ENCODE measurements around the gene DLX4.
A peak's percentile ranks its signal among the peaks of the same experiment; 100 is the strongest.

Gene DLX4, protein sequence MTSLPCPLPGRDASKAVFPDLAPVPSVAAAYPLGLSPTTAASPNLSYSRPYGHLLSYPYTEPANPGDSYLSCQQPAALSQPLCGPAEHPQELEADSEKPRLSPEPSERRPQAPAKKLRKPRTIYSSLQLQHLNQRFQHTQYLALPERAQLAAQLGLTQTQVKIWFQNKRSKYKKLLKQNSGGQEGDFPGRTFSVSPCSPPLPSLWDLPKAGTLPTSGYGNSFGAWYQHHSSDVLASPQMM

DNA sequence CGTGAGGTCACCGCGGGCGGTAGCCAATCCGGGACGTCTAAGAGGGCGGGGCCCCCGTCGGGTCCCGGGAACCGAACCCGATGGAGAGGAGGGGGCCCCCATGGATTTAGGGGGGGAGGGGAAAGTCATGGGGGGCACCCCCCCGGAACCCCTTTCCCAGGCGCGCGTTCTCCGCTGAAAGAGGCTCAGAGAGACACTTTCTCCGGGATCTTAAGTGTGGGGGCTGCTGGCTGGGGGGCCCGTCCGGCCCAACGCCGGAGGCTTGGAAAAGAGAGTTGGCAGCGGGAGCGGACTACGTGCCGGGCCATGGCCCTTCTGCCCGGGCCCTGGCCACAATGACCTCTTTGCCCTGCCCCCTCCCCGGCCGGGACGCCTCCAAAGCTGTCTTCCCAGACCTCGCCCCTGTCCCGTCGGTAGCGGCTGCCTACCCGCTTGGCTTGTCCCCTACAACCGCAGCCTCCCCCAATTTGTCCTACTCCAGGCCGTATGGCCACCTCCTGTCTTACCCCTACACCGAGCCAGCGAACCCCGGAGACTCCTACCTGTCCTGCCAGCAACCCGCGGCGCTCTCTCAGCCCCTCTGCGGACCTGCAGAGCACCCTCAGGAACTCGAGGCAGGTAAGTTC, at the start of gene DLX4:
DLX4 (plus strand) TSS at position 57 of the 626 bp plus-strand sequence; CDS start at position 336, 279 bp downstream.
- DNase-seq, result no peak

DNA sequence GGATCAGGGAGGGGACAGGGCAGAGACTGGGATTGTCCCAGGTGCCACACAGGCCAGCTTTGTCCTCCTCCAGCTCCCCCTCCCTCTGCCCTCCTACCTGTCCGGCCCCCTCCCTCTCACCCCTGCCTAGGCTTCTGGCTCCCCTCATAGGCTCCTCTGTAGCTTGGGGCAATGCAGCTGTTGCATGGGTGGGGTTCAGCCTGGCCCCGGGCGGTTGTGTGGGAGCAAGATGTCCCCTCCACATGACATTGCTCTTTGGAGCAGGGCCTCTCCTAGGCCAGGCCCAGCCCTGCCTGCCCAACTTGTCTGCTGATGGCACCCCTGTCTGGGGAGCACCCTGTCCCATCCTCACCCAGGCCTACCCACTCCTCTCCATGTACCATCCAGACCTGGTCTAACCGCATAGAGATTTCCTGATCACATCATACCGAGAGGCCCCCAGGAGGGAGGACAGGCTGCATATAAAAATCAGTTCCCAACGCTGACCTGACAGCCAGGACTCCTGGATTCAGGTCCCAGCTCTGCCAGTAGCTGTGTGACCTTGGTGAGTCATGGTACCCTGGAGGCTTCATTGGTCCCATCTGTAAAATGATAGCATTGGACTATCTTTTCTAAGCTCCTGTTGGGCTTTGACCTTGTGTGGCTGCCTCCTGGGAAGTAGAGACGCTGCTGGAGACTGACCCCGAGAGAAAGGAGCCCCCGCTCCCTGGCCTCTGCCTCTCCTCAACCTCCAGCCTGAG, 48.8 kb upstream of the DLX4 start:
- no peak for DNase-seq

DNA sequence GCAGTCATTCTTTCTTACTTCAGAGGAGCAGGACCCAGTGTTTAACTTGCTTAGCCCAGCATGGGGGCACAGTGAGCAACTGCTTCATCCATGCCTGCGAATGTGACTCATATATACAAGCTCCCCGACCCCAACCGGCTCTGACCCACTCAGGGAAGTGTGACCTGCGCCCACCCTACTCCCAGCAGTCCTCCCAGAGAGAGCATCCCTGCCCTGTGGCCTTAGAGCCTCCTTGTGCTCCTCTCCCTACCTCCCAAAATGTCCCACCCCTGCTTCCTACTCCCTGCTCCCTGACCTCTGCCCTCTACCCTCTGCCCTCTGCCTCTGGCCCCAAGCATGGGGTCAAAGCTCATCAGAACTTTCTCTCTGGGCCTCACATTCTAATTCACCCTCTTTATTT, 46.9 kb upstream of the DLX4 start:
- DNase-seq, result no peak

DNA sequence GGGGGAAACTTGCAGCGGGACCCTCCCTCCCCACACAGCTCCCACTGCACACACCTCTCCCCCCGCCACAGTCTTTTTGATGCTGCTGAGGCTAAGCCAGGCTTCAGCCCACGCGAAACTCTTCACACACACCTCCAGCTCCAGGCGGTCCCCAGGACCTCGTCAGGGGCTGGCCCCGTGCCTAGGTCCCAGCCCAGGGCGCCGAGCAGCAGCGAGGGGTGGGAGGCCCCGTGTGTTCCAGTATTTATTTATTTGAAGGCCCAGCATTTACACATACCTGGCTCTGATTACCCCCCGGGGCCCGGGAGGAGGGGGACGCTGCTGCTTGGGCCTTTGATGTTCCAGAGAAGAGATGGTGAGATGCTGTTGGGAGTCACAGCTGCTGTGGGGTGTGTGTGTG, 44.9 kb upstream of the DLX4 start:
- DNase-seq, result no peak

DNA sequence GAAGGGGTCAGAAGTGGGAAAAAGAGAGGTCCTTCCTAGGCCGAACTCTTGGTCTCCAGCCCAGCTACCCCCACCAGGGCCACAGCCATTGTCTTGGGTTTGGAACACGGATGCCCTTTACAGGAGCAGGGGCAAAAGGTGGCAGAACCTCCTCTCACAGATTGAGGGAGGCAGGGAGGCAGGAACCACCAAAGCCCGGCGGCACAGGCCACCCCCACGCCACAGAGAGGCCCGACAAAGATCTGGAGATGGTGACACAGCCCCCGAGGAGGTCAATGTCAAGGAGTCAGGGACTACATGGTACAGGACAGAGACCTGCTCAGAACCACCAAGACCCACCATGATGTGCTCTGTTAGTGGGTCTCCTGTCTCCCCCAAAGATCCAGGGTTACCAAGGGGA, 44.4 kb upstream of the DLX4 start:
- no peak for DNase-seq

DNA sequence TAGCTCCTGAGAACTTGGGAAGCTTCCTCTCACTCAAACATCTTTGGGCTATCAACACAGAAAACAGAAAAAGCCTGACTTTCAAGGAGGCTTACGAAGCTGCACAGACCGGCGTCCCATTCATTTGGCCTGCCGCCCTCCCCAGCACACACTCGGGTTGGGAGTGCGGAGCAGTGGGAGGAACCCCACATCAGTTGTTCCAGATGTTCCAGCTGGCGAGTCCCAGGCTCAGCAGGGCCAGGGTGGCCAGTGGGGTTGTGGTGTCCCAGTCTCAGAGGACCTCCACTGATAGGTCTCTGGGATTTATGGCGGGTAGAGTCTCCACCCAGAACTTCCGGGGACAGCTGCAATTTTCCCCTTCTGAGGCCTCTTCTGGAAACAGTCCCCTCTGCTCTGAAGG, 43.1 kb upstream of the DLX4 start:
- no peak for DNase-seq

DNA sequence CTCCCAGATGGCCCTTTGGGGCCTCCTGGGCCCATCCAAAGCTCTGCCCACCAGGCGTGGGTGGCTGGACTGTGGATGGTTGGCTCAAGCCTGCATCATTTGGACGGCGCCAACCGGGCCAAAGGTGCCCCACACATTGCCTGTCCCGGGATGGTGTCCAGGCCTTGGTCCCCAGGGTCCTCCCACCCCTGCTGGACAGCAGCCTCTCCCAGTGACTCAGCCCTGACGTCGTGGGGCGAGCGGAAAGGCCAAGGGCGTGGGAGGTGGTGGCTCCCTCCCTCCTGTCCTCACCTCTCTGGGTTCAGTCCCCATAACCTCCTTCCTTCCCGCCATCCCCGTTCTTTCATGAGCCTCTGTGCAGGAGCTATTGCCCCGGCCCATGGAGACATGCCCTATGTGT, 42.1 kb upstream of the DLX4 start:
- no peak for DNase-seq

DNA sequence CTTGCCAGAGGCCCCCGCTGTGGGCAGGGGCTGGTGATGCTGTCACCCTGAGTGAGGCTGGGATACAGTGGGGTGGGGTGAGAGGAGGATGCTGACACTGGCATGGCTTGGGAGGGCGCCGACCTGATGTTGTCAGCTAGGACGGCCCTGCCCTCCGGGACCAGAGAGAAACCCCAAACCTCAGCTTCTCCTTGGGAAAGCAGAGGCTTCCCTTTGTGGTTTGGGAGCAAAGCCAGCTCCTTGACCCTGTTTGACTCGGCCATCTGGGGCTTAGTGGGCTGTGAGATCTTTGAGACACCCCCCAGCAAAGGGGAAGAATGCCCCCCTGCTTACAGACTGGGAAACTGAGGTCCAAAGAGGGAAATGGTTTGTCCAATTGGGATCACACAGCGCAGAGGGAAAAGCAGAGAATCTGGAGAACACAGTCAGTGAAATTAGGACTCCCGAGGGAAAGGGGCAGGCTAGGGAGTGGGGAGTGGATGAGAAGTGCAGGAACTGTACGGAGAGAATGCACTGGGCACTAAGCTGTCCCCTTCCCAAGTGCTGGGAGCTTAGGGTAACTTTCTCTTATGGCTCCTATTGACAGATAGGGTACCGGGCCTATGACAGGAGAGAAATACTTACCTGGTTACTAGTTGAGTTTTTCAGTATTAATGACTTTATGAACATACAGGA, 40.7 kb upstream of the DLX4 start:
- no peak for DNase-seq

DNA sequence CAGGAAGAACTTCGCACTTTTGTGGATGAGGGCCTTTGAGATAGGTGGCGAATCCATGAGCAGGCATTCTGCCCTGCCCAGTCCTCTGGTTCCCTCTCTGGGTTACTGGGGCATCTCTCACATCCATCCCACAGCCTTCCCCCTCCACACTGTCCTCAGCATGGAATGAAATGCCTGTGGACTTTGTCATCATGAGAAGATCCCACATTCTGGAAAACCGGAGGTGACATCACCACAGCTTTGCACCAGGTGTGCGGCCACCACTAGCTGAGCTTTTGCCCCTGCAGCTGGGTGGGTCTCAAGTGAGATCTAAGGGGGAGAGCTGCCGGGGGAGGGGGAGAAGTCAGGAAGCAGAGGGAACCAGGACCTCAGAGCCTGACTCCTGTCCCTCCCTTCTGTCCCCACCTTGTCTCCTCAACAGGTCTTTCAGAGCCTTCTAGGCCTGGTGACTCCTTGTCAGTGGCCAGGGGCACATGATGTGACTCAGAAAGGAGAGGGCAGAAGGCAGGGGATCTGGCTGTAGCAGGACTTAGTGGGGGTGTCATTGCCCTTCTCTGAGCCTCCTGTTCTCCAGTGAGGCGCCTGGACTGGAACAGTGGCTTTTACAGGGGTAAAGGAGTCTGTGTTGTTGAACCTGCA, 40.0 kb upstream of the DLX4 start:
- no peak for DNase-seq

DNA sequence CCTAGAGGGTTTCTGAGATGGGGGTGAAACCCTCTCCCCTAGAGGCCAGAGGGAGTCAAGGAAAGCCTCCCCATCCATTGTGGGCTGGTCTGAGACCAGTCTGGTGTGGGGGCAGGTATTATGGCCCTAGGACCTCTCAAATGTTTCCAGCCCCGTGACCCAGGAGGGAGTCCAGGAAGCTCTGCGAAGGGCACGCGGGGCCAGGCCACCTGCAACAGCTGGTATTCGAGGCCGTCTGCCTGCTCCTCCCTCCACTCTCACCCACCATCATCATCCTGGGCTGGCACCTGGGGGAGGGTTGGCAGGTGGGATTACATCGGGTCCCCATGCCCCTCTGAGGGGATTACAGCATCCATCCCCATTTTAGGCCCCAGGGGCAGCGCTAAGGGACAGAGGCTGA, 38.1 kb upstream of the DLX4 start:
- no peak for DNase-seq

DNA sequence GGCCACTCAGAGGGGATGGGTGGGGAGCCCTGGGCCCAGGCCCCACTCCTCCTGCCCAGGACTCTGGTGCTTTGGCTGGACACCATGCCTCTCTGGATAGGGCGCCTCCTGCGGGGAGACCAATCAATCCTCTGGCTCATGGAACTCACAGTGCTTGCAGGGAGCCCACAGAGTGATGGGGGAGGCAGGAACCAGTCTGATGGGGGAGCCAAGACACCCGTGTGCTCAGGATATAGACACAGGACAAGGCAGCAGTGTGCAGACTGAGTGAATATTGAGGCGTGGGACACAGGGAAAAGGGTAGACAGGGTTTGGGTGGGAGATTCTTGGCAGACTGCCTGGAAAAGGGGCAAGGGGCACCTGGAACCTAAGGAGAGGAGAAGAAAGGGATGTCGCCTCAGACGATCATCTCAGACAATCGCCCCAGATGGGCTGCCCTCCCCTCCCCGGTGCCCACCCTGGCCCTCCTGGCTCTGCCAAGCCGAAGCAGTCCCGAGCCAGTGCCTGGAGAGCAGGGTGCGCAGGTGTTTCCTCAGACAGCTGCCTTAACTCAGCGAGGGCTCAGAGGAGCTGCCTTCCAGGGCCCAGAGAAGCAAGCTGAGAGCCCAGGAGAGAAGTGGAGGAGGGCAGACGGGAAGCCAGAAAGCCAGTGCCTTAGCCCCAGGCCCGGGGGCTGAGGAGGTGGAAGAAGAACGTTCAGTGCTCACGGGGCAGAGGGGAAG, 37.4 kb upstream of the DLX4 start:
- no peak for DNase-seq

DNA sequence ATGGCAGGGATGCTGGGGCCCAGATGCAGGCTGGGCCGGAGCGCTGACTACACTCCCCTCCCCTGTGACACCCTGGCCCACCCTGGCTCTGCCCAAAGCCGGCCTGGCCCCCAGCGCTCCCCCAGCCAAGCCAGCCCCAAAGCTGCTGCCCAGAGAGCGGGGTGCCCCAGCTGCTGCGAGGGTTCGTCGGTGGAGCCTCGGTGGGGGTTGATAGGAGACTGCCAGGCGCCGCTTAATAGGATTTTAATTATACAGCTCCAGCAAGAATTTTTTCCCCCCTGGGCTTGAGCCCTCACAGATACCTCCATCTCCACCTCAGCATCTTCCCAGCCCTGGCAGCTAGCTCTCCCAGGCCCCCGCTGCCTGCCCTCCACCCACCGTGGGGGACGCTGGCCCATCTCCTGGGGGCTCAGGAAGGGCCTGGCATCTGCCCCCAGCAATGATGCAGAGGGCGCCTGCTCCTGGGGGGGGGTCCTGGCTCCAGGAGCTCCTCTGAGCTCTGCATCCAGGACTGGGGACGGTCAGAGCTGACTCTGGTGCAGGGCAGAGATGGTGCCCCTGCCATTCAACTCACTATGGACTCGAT, 36.8 kb upstream of the DLX4 start:
- no peak for DNase-seq

DNA sequence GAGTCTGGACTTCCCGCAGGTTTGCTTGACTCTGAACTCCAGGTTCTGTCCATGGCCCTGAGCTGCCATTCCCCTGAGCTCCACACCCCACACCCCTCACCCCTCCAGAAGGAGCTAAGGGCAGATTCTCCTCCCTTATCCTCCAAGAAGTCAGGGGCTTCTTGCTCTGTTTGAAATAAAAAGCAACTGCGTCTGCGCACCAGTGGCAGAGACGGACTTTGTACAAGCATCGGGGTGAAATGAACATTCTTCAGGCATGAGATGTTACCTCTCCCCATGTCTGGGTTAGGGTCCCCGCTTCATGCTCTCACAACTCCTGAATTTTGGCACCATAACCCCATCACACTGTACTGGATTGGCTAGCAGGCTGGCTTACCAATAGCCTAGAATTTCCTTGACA, 36.1 kb upstream of the DLX4 start:
- DNase-seq, result no peak

DNA sequence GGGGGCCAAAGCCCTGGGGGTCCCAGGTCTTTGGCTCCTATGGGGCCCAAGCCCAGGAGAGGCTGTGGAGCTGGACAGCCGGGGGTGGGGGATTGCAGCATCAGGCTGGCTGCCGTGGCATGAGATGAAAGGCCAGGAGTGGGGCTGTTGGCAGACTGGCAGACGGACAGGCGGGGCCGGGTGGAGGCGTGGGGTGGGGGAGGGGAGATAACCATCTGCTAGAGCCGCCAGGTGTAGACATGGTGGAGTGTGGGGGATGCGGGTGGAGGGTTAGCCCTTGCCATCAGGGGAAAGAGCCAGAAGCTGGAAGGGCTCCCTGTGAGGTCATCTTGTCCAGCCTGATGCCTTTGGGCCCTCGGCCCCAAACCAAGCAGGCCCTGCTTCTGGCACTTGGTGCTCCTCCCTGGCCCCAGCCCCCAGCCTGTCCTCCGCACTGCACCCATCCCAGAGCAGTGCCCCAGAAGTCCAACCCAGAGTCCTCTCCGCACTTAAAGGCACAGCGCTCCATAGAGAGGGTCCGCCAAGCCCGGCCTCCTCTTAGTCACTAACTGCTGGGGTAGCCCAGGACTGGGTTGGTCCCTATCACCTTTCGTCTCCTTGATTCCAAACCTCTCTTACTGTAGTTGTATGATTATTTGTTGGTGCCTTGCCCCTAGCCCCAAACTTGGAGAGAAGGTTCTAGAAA, 33.3 kb upstream of the DLX4 start:
- DNase-seq, result peak; percentile 51

DNA sequence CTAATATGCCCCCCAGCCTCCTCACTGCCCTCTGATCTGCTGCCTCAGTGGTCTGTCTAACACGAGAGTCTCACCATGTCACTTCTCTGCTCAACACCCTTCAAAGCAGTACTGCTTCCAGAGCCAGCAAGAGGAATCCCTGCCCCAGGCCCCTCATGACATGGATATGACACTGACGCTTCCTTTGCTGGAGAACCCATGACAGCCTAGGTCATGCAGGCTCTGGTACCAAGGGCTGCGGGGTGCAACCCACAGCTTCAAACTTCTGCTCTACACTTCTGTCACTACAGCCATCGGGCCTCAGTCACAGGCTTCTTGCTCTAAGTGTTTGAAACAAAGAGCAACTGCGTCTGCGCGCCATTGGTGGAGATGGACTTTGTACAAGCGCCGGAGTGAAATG, 32.6 kb upstream of the DLX4 start:
- no peak for DNase-seq

DNA sequence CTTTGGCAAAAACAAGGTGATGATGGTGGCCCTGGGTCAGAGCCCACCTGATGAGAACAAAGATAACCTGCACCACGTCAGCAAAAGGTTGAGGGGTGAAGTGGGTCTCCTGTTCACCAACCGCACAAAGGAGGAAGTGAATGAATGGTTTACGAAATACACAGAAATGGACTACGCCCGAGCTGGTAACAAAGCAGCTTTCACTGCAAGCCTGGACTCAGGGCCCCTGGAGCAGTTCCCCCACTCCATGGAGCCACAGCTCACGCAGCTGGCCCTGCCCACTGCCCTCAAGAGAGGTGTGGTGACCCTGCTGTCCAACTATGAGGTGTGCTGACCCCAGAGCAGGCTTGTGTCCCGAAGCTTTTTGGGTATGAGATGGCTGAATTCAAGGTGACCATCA, 29.7 kb upstream of the DLX4 start:
- DNase-seq, result no peak

DNA sequence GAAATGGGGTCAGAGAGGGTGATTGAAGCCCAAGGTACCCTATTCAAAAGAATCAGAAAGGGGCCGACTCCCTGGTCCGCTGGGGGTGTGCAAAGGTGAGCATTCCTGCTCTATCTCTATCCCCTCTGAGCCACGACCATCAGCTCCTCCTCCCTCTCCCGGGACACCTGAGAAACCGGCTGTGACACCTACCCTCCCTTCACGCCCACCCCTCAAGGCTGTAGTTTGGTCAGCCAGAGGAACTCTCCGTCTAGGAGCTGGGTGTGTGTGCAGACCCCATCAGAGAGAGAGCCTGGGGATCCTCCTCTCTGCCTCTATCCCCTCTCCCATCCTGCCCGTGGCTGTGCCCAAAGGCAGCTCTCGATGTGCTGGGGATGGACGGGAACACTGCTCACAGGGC, 27.6 kb upstream of the DLX4 start:
- no peak for DNase-seq

DNA sequence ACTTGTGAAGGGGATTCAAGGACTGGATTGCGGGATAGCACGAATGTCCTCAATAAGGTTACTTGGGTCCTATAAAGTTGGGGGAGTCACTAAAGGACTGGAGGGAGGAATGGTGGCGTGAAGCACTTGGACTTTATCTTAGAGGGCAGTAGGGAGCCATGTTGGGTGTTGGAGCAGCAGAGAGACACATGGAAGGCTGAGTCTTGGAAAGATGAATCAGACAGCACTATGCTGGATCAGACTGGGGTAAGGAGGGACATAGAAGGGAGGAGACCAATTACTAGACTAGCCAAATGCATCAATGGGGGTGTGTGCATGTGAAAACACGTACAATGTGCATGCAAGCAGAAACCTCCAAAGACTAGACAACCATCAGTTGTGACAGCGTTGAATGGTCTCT, 26.0 kb upstream of the DLX4 start:
- no peak for DNase-seq

DNA sequence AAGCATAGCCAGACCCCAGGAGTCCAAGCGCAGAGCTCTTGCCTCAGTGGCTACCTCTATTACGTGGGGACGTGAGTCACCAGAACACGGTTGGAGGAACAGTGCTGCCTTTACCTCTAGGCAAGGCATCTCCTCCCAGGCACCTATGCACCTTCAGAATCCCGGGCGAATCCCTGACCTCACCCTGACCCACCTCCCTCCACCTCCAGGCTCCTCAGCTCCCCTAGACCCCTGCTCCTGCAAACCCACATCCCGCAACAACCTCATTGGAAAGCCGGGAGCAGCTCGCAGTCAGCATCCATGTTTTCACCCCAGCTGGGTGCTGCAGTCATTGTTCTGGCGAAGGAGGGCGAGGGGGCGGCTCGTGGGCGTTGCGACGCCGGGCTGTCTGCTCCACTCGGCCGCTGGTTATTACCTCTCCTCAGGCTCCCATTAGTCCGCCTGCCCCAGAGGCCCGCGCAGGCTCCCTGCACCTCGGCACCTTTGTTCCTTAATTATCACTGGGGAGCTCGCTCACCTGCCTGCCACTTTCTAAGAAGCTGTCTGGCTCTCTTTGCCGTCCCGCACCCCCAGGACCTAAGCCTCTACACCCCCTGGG, 24.6 kb upstream of the DLX4 start:
- DNase-seq, result no peak

DNA sequence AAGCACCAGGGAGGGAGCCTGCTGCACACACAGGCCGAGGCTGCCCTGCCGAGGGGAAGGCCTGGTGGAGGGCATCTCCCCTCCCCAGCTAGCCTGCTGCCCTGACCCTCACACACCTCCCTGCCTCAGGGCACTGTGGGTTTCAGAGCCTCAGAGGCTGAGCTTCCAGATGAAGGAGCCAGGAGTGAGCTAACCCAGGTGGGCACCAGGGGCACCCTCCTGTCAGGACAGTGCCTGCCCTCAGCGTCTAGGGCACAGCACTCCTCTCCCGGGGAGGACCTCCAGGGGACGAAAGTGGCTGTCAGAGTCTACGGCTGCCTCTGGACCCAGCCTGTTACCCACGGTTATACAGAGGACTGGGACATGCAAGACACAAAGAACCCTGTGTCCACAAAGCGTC, 22.8 kb upstream of the DLX4 start:
- no peak for DNase-seq

DNA sequence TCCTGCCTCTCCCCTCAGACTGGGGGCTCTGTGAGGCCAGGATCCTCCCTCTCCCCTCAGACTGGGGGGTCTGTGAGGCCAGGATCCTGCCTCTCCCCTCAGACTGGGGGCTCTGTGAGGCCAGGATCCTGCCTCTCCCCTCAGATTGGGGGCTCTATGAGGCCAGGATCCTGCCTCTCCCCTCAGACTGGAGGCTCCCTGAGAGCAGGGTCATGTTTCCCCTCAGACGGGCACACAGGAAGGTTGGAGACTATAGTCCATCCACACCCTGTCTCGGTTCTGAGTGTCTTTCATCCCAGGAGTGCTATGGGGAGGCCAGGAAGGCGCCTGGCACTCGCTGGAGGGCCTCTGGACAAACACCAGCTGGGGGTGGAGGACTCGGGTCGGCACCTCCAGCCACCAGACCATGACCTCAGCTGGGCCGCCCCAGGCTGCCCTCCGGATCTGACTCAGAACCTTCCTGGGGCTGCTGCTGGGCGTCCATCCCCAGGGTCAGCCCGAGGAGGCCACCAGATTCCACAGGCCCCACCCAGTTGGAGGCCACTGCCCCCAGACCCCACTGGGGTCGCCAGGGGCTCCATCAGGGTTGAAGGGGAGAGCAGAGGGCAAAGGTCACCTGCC, 21.9 kb upstream of the DLX4 start:
- DNase-seq, result no peak
